RKO (cell line): ENCODE results near the gene NXNL1.
"Not testable (repeated sequence)": the region's sequence is repeated elsewhere in the genome, so short reads cannot be mapped to it uniquely, and the experiment has no call there.

Source experiments
- DNase-seq: peaks from one replicate; pipeline ENCODE4 v3.0.0-alpha.2; 2016; ENCODE audit warnings: low spot score

NXNL1 gene

GRCh38 chr19:17460372-17461230 is at the start of gene NXNL1:
TSS of gene NXNL1 (minus strand) at chr19:17460926. CDS start at chr19:17460869, 57 bp downstream.
- no peak for DNase-seq

DNA sequence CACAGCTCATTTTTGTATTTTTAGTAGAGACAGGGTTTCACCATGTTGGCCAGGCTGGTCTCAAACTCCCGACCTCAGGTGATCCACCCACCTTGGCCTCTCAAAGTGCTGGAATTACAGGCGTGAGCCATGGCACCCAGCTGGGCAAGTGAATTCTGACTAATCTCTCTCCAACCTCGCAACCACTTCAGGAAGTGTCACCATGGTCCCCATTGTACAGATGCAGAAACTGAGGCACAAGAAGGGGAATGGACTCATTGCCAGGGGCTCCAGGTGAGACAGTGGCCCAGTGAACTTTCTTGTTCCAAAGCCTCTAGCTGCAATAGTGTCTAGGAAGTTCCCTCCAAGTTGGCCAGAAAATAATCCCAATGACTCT is 47.8 kb upstream of the NXNL1 start:
- DNase-seq = peak; percentile 43

- no peak for DNase-seq
Observed at GRCh38 chr19:17506745-17507144, 46.0 kb upstream of the NXNL1 start.

GRCh38 chr19:17505223-17505622 is 44.5 kb upstream of the NXNL1 start:
- no peak for DNase-seq

DNA sequence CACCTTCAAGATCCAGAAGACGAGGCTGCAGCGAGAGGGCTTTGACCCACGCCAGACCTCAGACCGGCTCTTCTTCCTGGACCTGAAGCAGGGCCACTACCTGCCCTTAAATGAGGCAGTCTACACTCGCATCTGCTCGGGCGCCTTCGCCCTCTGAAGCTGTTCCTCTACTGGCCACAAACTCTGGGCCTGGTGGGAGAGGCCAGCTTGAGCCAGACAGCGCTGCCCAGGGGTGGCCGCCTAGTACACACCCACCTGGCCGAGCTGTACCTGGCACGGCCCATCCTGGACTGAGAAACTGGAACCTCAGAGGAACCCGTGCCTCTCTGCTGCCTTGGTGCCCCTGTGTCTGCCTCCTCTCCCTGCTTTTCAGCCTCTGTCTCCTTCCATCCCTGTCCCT is 43.7 kb upstream of the NXNL1 start:
- DNase-seq = no peak

- DNase-seq = no peak
Observed at GRCh38 chr19:17504030-17504429, 43.3 kb upstream of the NXNL1 start.

GRCh38 chr19:17503240-17503639 is 42.5 kb upstream of the NXNL1 start:
- no peak for DNase-seq

- DNase-seq = no peak
Observed at GRCh38 chr19:17500447-17501198, 39.9 kb upstream of the NXNL1 start.

DNA sequence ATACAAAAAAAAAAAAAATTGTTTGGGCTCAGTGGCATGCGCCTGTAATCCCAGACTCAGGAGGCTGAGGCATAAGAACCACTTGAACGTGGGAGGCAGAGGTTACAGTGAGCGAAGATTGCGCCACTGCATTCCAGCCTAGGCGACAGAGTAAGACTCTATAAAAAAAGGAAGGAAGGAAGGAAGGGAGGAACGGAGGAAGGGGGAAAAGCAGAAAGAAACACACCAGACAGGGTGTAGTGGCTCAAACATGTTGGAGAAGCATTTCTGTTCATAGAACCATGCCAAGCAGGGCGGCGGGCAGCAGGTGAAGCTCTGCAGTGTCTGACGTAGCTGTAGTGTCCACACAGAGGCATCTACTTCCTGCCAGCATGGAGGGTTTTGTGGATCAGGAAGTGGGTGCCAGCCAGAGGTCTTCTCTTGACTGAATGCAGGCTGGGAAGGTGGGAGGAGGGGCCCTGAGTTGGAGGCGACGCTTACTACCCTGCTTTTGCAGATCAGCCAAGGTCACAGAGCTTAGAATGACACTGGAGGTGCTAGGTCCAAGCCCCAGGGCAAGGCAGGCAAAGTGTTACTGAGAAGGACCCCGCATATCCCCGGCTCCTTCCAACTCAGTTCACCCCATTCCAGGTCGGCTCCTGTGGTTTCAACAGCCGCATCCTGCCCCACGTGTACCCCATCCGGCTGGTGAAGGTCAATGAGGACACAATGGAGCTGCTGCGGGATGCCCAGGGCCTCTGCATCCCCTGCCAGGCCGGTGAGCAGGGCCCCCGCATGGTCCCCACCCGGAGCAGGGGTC is 39.1 kb upstream of the NXNL1 start:
- DNase-seq = no peak

DNA sequence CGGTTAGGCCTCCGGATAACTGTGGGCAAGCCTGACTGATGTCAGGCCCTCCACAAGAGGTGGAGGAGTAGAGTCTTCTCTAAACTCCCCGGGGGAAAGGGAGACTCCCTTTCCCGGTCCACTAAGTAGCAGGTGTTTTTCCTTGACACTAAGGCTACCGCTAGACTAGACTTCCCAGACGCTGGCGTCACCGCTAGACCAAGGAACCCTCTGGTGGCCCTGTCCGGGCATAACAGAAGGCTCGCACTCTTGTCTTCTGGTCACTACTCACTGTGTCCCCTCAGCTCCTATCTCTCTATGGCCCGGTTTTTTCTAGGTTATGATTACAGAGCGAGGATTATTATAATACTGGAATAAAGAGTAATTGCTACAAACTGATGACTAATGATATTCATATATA is 38.3 kb upstream of the NXNL1 start:
- DNase-seq = not testable (repeated sequence)

DNA sequence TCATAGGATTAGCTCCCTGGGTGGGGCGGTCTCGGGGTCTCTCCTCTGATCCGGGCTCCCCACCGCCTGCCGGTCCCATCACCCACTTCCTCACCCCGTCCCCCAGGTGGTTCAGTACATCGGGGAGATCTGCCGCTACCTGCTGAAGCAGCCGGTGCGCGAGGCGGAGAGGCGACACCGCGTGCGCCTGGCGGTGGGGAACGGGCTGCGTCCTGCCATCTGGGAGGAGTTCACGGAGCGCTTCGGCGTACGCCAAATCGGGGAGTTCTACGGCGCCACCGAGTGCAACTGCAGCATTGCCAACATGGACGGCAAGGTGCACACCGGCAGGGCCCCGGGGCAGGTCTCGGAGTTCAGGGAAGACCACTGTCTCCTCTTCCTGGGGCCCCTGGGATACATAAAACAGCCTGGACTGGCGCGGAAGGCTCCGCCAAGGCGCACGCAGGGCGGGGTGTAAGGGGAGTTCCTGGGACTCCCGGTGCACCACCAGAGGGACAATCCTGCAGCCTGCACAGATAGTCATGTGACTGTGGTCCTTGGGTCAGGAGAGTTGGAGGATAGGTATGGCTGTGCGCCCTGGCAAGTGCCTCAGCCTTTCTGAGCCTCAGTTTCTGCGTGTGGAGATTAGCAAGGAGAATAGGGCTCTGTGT is 36.5 kb upstream of the NXNL1 start:
- no peak for DNase-seq

DNA sequence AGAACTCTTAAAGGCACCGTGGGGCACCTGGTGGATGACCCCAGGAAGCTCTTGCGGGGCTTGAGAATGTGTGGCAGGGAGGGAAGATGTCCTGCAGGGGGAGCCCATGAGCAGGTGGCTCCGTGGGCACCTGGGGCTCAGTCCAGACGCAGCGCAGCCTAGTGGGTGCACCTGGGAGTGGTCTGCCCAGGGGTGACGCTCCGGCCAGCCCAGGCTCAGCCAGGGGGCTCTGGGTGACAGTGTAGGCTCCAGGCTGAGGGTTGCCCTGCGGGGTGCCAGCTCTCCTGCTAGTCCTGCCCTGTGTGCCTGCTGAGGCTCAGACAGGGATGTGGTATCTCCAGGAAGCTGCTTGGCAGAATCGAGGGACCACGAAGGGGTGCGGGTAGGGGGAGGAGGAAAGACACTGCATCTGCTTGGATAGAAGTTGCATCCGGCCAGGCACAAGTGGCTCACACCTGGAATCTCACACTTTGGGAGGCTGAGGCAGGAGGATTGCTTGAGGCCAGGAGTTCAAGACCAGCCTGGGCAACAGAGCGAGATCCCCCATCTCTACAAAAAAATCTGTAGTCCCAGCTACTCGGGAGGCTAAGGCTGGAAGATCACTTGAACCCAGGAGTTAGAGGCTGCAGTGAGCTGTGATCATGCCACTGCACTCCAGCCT is 35.7 kb upstream of the NXNL1 start:
- DNase-seq = peak; percentile 74

DNA sequence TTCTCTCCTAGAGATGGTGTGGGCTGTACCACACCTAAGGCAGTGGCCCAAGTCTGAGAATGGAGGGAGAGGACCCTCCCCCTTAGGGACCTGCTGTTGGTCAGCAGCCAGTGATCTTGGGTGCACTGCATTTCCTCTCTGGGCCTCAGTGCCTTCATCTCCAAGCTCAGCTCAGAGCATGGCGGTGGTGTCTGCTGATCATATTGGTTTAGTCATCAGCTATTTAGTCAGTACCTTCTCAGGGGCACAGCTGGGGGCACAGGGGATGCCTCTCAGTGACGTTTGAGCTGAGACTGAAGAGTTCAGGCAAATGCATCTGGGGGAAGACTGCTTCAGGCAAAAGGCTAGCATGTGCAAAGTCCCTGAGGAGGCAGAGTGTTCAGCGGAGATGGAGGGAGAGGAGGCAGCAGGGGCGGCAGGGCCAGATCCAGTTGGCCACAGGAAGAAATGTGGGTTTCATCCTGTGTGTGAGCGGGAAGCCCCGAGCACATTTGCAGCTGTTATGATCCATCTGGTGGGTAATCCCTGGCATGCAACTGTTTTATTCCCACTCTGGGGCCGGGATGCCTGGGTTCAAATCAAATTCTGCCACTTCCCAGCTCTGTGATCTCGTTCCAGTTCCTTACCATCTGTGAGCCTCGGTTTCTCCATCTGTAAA is 35.0 kb upstream of the NXNL1 start:
- DNase-seq = no peak

GRCh38 chr19:17491287-17491686 is 30.6 kb upstream of the NXNL1 start:
- DNase-seq = no peak

DNA sequence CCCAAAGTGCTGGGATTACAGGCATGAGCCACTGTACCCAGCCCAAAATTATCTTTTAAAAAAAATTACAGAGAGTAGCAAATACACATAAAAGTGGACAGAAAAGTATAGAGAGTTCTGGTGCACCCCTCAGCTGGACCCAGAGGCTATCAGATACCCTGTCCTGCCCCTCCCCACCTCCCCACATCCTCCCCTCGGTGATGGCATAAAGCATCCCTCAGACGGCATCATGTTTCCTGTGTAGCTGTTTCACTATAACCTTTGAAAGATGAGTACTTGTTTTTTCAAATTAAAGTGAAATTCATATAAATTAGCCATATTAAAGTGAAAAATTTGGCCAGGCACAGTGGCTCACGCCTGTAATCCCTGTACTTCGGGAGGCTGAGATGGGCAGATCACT is 29.7 kb upstream of the NXNL1 start:
- DNase-seq = no peak

DNA sequence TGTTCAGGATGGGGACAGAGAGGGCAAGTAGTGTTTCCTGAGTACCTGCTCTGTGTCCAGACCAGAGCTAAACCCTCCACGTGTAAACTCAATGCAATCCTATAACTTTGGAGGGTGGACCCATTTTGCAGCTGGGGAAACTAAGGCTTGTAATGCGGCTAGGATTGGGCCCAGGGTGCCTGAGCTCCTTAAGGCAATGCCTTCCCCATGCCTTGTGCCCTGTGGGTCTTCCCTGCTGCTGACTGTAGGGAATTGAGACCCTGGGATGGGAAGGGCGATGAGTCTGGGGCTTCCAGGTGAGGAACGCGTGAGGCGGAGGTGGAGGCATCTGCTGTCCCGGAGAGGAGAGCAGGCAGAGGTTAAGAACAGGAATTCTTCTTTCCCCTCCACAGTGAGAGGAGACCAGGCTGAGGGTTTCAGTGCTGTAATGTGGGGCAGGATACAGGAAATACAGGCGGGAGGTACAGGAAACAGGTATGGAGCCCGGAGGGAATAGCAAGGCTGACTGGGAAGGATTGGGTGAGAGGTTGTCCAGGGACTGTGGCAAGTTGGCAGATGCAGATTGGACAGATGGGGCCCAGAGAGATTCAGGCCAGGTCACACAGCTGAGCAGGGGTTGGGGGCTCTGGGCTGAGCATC is 28.8 kb upstream of the NXNL1 start:
- no peak for DNase-seq

DNA sequence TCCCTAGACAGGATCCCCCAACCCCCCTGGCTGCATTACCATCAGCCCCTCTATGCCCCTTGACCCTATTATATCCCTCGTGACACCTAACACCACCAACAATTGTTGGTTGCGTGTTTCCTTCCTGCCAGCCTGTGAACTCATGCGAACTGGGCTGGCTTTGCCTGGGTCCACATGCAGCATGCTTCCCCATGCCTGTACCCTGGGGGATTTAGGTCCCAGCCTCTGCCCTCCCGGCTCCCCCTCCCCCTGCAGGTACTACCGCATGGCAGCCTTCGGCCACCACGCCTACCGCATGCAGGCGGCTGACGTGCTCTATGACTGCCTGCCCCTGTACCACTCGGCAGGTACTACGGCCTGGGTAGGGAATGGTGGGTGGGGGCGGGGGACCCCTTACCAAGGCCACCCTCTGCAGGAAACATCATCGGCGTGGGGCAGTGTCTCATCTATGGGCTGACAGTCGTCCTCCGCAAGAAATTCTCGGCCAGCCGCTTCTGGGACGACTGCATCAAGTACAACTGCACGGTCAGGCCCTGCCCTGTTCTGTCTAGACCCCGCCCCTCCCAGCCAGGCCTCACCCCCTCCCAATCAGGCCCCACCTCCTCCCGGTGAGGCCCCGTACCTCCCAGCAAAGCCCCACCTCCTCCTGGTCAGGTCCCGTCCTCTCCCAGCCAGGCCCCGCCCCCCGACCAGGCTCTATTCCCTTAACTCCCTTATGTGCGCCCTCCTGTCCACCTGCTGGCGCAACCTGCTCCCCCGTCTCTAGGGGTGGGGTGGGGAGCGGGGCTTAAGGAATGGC is 28.1 kb upstream of the NXNL1 start:
- no peak for DNase-seq

GRCh38 chr19:17487284-17488121 is 26.8 kb upstream of the NXNL1 start:
- DNase-seq = no peak
